Measurements from ENCODE around the gene FBXL17.

The FBXL17 gene

GRCh38 chr5:107943923-107944322, 438.0 kb downstream of the FBXL17 start:
- TF ChIP-seq CTCF (IDR thresholded peaks at IDR 0.05; ENCODE audit: low read depth, low read length): no peak

GRCh38 chr5:107941036-107941435, 440.9 kb downstream of the FBXL17 start:
- TF ChIP-seq CTCF (IDR thresholded peaks at IDR 0.05; ENCODE audit: low read depth, low read length): no peak
- no peak overlapping the region for H3K4me3 ChIP-seq (ENCODE audit: low read depth, low read length)

More at GRCh38 chr5:107943923-107944322, 438.0 kb downstream of the FBXL17 start:
- H3K4me3 ChIP-seq (ENCODE audit: low read depth, low read length): no peak overlapping the region

- no peak overlapping the region for H3K4me3 ChIP-seq (ENCODE audit: low read depth, low read length)
- TF ChIP-seq CTCF (IDR thresholded peaks at IDR 0.05; ENCODE audit: low read depth, low read length): no peak
These were observed 444.1 kb downstream of the FBXL17 start for GRCh38 chr5:107937651-107938355.

- no peak overlapping the region for H3K4me3 ChIP-seq (ENCODE audit: low read depth, low read length)
- no peak for TF ChIP-seq CTCF (IDR thresholded peaks at IDR 0.05; ENCODE audit: low read depth, low read length)
These were observed 444.7 kb downstream of the FBXL17 start for GRCh38 chr5:107937204-107937603.

- no peak for TF ChIP-seq CTCF (IDR thresholded peaks at IDR 0.05; ENCODE audit: low read depth, low read length)
These were observed 445.4 kb downstream of the FBXL17 start for GRCh38 chr5:107936515-107936914.

GRCh38 chr5:107935645-107936044, 446.3 kb downstream of the FBXL17 start:
- TF ChIP-seq CTCF (IDR thresholded peaks at IDR 0.05; ENCODE audit: low read depth, low read length): no peak
- no peak overlapping the region for H3K4me3 ChIP-seq (ENCODE audit: low read depth, low read length)

More at GRCh38 chr5:107936515-107936914, 445.4 kb downstream of the FBXL17 start:
- H3K4me3 ChIP-seq (ENCODE audit: low read depth, low read length): no peak overlapping the region

GRCh38 chr5:107933326-107933725, 448.6 kb downstream of the FBXL17 start:
- no peak for TF ChIP-seq CTCF (IDR thresholded peaks at IDR 0.05; ENCODE audit: low read depth, low read length)
- no peak overlapping the region for H3K4me3 ChIP-seq (ENCODE audit: low read depth, low read length)

Measured in WI38 (cell line).